Omental fat pad (tissue), 4 donors: Measurements from ENCODE around the gene AFF3. TPM values are rescaled to one million over a fixed set of nuclear protein-coding genes. Genes with fewer than 3 reads are reported as not detected.
"Not testable (repeated sequence)": the region's sequence is repeated elsewhere in the genome, so short reads cannot be mapped to it uniquely, and the experiment has no call there.

ENCODE experiments used
- ATAC-seq: fragments of 150-250 bp; one replicate; pipeline ENCODE4 v1.9.1; 2016; ENCODE audit warnings: mild to moderate bottlenecking, moderate library complexity; ENCODE audit not compliant: low FRiP score
- DNase-seq: peaks from one replicate; pipeline ENCODE4 v3.0.0-alpha.2; 2019; ENCODE audit warnings: low spot score
- CTCF ChIP-seq, 3 donors: fragments of 450-650 bp; IDR thresholded peaks; one replicate each; pipeline ENCODE4 v1.5.1; 2016 to 2017; ENCODE audit warnings: antibody characterized with exemption in 3 of 3, mild to moderate bottlenecking in 3 of 3, moderate library complexity in 2 of 3
- total RNA-seq, 4 donors: library from RNA; depleted of rRNA; stranded (reverse); fragments of >200 nt; gene quantifications; one replicate each; pipeline ENCODE4 v1.1.0, GENCODE V29; 2016

AFF3 gene
- total RNA-seq, 4 donors from 2014 or later: 1.4 to 6.0 (median 2.7) TPM

GRCh38 chr2:100098855-100099254 lies 43.5 kb downstream of the AFF3 start:
- ATAC-seq, DNase-seq: not testable (repeated sequence)

- not testable (repeated sequence) for DNase-seq, ATAC-seq
These were observed 44.6 kb downstream of the AFF3 start for GRCh38 chr2:100097611-100098294.

- ATAC-seq: not testable (repeated sequence)
These were observed 46.5 kb downstream of the AFF3 start for GRCh38 chr2:100095845-100096244.

GRCh38 chr2:100091807-100092206 lies 50.6 kb downstream of the AFF3 start:
- ATAC-seq, DNase-seq: not testable (repeated sequence)

More at GRCh38 chr2:100095845-100096244, 46.5 kb downstream of the AFF3 start:
- DNase-seq: not testable (repeated sequence)

- ATAC-seq, DNase-seq: not testable (repeated sequence)
These were observed 56.6 kb downstream of the AFF3 start for GRCh38 chr2:100085744-100086143.

- ATAC-seq, DNase-seq: not testable (repeated sequence)
These were observed 58.8 kb downstream of the AFF3 start for GRCh38 chr2:100083421-100084216.

GRCh38 chr2:100082302-100082978 lies 60.0 kb downstream of the AFF3 start:
- DNase-seq, ATAC-seq: not testable (repeated sequence)

GRCh38 chr2:100077935-100078334 lies 64.5 kb downstream of the AFF3 start:
- DNase-seq (no peak), ATAC-seq (no peak)
- no peak for TF ChIP-seq CTCF (IDR thresholded peaks at IDR 0.05)

- TF ChIP-seq CTCF (IDR thresholded peaks at IDR 0.05): no peak
- DNase-seq: no peak
- no peak for ATAC-seq
These were observed 64.9 kb downstream of the AFF3 start for GRCh38 chr2:100077456-100077855.

GRCh38 chr2:100075532-100075931 lies 66.9 kb downstream of the AFF3 start:
- no peak for ATAC-seq
- no peak for DNase-seq
- TF ChIP-seq CTCF (IDR thresholded peaks at IDR 0.05): no peak
